ENCODE measurements around the gene SHE.
"Not testable (repeated sequence)": the region's sequence is repeated elsewhere in the genome, so short reads cannot be mapped to it uniquely, and the experiment has no call there.

The SHE gene

GRCh38 chr1:154502066-154502743 is at the start of gene SHE, which contains the start of gene TDRD10:
Gene SHE (minus strand): TSS chr1:154502412. CDS start chr1:154502026, 386 bp downstream.
Gene TDRD10 (plus strand): TSS chr1:154502219. CDS start chr1:154506904, 4,685 bp downstream.
- no peak for DNase-seq (ENCODE audit: low read depth in 2 of 2, low spot score in 1 of 2)

- no peak for DNase-seq (ENCODE audit: low read depth in 2 of 2, low spot score in 1 of 2)
These were observed 49.3 kb upstream of the SHE start for GRCh38 chr1:154551474-154551873.

GRCh38 chr1:154550657-154551056 is 48.4 kb upstream of the SHE start:
- no peak for DNase-seq (ENCODE audit: low read depth in 2 of 2, low spot score in 1 of 2)

- DNase-seq (ENCODE audit: low read depth in 2 of 2, low spot score in 1 of 2): no peak
These were observed 47.9 kb upstream of the SHE start for GRCh38 chr1:154550070-154550469.

- no peak for DNase-seq (ENCODE audit: low read depth in 2 of 2, low spot score in 1 of 2)
These were observed 47.1 kb upstream of the SHE start for GRCh38 chr1:154549202-154549770.

- no peak for DNase-seq (ENCODE audit: low read depth in 2 of 2, low spot score in 1 of 2)
These were observed 45.8 kb upstream of the SHE start for GRCh38 chr1:154548028-154548427.

DNA sequence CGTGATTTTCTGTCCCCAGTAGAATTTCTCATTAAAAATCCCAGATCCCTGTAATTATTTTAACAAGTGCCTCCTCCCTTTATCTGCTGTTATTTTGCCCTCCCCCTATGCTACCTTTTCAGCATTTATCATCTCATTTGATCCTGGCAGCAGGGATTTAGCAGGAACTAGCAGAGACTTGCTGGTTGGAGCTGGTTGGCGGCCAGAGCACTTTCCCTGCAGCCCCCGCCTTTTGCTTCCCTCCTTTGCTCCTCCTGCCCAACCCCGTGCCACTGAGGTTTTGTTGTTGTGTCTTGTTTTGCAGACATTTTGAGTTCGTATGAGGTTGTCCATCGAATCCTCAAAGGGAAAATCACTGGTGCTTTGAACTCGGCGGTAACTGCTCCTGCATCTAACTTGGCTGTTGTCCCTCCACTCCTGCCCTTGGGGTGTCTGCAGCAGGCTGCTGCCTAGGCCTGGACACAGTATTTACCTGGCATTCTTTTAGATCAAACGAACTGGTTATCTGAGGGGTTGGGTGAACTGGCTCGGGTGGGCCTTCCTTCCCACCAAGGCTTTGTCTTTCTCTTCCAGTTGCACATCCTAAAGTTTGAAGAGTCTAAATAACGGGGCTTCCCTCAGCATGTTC is 45.0 kb upstream of the SHE start:
- no peak for DNase-seq (ENCODE audit: low read depth in 2 of 2, low spot score in 1 of 2)

DNA sequence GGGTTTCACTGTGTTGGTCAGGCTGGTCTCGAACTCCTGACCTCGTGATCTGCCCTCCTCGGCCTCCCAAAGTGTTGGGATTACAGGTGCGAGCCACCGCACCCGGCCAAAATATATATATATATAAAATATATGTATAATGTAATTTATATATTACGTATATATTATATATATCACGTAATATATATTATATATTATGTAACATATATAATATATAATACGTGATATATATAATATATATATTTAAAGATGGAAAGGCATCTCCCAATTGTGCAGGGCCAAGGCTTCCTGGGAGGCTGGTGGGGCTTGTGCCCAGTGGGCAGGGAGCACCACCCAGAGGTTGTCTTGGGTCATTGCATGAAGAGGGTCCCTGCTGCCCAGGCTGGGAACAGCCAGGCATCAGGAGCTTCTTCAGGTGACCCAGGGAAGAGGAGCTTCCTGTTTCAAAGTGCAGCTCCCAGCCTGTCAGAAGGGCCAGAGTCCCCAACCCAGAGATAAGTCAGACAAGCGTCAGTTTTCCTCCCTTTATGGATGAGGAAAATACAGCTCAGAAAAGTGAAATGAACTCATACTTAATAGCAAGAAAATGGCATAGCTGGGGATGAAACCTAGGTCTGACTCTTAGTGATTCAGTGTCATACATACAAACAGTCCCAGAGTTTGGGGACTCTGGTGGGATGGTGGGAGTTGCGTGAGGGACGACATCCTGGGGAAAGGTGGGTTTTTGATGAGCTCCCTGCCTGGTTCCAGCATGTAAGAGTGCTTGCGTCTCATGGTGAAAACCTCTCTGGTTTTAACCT is 44.3 kb upstream of the SHE start:
- no peak for DNase-seq (ENCODE audit: low read depth in 2 of 2, low spot score in 1 of 2)

DNA sequence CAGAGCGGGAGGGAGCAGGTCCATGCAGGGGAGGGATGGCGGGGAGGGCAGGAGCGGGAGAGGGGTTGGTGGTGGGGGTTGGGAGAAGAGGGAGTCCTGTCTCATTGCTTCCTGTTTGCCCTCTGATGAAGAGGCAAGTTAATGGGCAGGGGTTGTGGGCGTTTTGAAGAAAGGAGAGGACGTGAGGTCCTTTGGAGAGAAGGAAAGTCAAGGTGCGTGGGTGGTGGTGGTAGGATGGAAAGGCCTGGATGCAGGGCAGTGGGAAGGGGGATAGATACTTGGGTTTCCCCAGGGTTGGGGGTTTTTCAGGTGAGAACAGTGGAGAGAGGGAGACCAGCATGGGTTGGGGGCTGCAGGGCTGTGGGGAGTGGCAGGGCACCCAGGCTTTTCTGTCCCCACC is 39.0 kb upstream of the SHE start:
- DNase-seq (ENCODE audit: low read depth in 2 of 2, low spot score in 1 of 2): no peak

DNA sequence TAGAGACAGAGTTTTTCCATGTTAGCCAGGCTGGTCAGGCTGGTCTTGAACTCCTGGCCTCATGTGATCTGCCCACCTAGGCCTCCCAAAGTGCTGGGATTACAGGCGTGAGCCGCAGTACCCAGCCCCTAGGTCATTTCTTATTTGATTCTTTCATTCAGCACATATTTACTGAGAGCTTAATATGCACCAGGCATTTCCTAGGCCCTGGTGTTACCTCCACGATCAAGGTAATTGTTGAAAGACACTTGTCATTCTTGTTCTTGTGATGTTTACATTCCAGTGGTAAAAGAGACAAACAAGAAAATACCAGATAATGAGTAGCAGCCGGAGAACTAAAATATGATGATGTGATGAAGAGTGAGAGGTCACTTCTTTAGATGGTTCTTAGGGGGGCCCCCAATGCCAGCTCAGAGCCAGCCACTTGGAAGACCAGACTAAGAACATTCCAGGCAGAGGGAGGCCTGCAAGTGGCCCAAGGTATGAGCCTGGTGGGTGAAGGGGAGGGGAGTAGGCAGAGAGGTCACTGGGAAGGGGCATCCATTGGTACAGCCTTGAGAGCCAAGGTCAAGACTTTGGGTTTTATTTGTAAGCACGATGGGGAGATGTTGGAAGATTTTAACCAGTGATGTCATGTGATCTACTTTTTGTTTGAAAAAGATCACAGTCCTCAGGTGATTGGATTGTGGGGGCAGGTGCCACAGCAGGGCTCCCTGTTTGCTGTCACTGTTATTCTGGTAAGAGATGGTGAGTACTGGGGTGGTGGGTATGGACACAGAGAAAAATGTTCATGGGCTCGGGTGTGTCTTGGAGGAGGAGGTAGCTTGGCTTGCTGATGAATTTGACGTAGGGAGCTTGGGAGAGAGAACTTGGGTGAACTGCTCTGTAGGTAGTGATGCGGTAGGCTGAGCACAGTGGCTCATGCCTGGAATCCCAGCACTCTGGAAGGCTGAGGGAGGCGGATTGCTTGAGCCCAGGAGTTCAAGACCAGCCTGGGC is 37.6 kb upstream of the SHE start:
- no peak for DNase-seq (ENCODE audit: low read depth in 2 of 2, low spot score in 1 of 2)

DNA sequence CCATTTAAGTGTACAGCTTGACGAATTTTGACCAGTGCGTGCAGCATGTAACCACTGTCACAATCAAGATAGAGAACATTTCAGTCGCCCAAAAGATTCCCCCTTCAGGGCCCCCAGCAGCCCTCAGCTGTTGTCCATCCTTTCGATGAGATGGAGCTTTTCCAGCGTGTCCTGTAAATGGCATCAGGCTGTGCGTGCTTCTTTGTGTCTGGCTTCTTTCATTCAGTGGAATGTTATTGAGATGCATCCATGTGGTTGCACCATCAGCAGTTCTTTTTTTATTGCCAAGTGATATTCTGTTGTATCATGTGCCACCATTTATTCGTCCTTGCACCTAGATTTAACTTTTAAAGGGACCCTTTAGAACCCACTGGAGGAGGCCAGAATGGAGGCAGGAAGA is 34.4 kb upstream of the SHE start:
- no peak for DNase-seq (ENCODE audit: low read depth in 2 of 2, low spot score in 1 of 2)

- no peak for DNase-seq (ENCODE audit: low read depth in 2 of 2, low spot score in 1 of 2)
These were observed 32.0 kb upstream of the SHE start for GRCh38 chr1:154533952-154534844.

- not testable (repeated sequence) for DNase-seq (ENCODE audit: low read depth in 2 of 2, low spot score in 1 of 2)
These were observed 29.7 kb upstream of the SHE start for GRCh38 chr1:154531950-154532349.

DNA sequence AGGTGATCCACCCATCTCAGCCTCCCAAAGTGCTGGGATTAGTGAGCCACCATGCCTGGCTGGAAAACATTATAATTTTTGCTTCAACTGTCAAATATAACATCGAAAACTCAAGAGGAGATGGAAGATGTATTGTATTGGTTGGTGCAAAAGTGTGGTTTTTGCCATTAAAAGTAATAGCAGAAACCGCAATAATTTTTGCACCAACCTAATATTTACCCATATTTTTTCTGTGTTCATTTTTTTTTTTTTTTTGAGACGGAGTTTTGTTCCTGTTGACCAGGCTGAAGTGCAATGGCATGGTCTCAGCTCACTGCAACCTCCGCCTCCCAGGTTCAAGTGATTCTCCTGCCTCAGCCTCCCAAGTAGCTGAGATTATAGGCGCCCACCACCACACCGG is 27.1 kb upstream of the SHE start:
- no peak for DNase-seq (ENCODE audit: low read depth in 2 of 2, low spot score in 1 of 2)

DNA sequence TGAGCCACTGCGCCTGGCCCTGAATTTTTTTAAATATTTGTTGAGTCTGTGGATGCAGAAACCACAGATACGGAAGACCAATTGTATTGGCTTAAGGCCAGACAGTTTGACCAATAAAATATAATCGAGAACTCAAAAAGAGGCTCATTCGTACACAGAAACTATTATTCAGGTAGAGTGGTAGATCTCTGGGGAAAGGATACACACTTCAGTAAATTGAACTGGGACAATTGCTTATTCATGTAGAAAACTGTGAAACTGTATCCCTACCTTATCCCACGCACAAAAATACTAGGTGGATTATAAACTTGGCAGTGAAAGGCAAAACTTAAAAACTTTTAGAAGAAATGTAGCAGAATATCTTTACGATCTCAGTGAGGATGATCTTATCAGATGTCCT is 25.0 kb upstream of the SHE start:
- DNase-seq (ENCODE audit: low read depth in 2 of 2, low spot score in 1 of 2): no peak

DNA sequence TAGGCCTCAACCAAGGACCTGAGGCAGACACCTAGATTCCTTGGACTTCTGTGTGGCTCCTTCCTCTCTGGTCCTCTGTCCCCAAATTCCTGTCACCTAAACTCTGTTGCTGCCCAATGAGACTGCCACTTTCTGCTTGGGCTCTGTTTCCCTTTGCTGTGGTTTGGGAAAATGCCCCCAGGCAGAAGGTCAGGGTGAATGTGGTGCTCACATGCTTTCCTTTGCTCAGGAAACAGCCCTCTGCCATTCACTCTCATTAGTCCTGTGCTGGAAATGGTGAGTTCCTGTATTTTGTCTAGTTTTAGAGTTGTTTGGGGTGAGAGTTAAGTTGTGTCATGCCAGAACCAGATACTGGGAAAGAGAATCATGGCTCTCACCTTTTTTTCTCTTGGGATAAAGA is 22.7 kb upstream of the SHE start:
- no peak for DNase-seq (ENCODE audit: low read depth in 2 of 2, low spot score in 1 of 2)

- no peak for DNase-seq (ENCODE audit: low read depth in 2 of 2, low spot score in 1 of 2)
These were observed 19.5 kb upstream of the SHE start for GRCh38 chr1:154521695-154522094.

GRCh38 chr1:154520333-154520732 is 18.1 kb upstream of the SHE start:
- no peak for DNase-seq (ENCODE audit: low read depth in 2 of 2, low spot score in 1 of 2)

DNA sequence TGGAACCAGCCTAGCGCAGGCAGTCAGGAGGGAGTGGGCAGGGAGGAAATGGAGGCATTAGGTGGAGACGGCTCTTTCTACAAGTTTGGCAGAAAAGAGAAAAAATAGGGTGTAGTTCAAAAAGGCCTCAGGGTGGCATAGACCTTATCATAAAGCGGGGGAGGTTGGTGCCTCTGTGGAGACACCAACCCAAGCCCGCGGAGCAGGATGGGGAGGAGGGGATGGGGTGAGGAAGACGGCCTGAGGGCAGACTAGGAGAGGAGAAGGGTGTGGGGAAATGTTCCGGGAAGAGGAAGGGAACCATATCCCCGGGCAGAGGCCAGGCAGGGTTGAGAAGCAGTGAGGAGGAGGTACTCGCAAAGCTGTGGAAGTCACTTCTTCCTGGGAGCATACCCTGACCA is 17.4 kb upstream of the SHE start:
- DNase-seq (ENCODE audit: low read depth in 2 of 2, low spot score in 1 of 2): no peak

- DNase-seq (ENCODE audit: low read depth in 2 of 2, low spot score in 1 of 2): no peak
These were observed 15.4 kb upstream of the SHE start for GRCh38 chr1:154517661-154518060.
